SU-DHL-6 (cell line): Measurements from ENCODE around the gene COMMD8.

Experiments used
- H2AFZ ChIP-seq: fragments of 200-600 bp; sonication (generic); 2 replicates; pipeline ENCODE4 v1.6.1; 2014; ENCODE audit warnings: low read depth, mild to moderate bottlenecking, moderate library complexity, mixed read lengths, antibody characterized with exemption, low read length; ENCODE audit not compliant: severe bottlenecking
- H3F3A ChIP-seq: fragments of 200-600 bp; shearing (Covaris generic); 2 replicates; pipeline ENCODE4 v1.6.0; 2016; ENCODE audit warnings: antibody characterized with exemption, mild to moderate bottlenecking; ENCODE audit not compliant: insufficient read depth
- H3K27ac ChIP-seq: fragments of 200-600 bp; sonication (generic); 2 replicates; pipeline ENCODE4 v1.5.1; 2016; ENCODE audit warnings: low read depth, mild to moderate bottlenecking, low read length, moderate library complexity, mixed read lengths
- H3K27me3 ChIP-seq: fragments of 200-600 bp; sonication (generic), shearing (Covaris generic); 2 replicates; pipeline ENCODE4 v1.6.0; 2014; ENCODE audit warnings: mild to moderate bottlenecking, low read length
- H3K36me3 ChIP-seq: fragments of 200-600 bp; sonication (generic); 2 replicates; pipeline ENCODE4 v1.6.1; 2014; ENCODE audit warnings: mild to moderate bottlenecking, low read length, mixed read lengths
- H3K4me2 ChIP-seq: fragments of 300-600, 200-600 bp; shearing (Covaris generic), sonication (generic); 2 replicates; pipeline ENCODE4 v1.6.0; 2014; ENCODE audit warnings: low read length, low read depth, mild to moderate bottlenecking; ENCODE audit not compliant: poor library complexity, severe bottlenecking
- H3K4me3 ChIP-seq: fragments of 200-600 bp; sonication (generic); 2 replicates; pipeline ENCODE4 v1.5.1; 2014; ENCODE audit warnings: antibody characterized with exemption, low read length, mild to moderate bottlenecking, mixed read lengths; ENCODE audit not compliant: insufficient read depth, poor library complexity, severe bottlenecking
- H3K79me2 ChIP-seq: fragments of 200-600 bp; sonication (generic); 2 replicates; pipeline ENCODE4 v1.6.1; 2014; ENCODE audit warnings: mild to moderate bottlenecking, low read length, moderate library complexity; ENCODE audit not compliant: insufficient read depth
- H3K9ac ChIP-seq: fragments of 200-600 bp; sonication (generic); 2 replicates; pipeline ENCODE4 v1.7.0; 2014; ENCODE audit warnings: mild to moderate bottlenecking, low read length
- H3K9me2 ChIP-seq: fragments of 200-600 bp; sonication (generic); replicated peaks from 2 replicates; pipeline ENCODE4 v1.6.1; 2014; ENCODE audit warnings: low read length; ENCODE audit not compliant: insufficient read depth
- H3K9me3 ChIP-seq: fragments of 200-600 bp; sonication (generic); 2 replicates; pipeline ENCODE4 v1.6.1; 2014; ENCODE audit warnings: low read length, mixed read lengths; ENCODE audit not compliant: insufficient read depth
- H4K20me1 ChIP-seq: fragments of 200-600 bp; sonication (generic); 2 replicates; pipeline ENCODE4 v1.6.1; 2014; ENCODE audit warnings: low read depth, mild to moderate bottlenecking, antibody characterized with exemption, low read length, moderate library complexity, mixed read lengths
- EZH2phosphoT487 ChIP-seq: fragments of 200-600 bp; sonication (generic), shearing (Covaris generic); conservative IDR thresholded peaks from 2 replicates; pipeline ENCODE4 v1.6.1; 2018; ENCODE audit warnings: mild to moderate bottlenecking, antibody characterized with exemption, low read length, moderate library complexity, mixed read lengths
- TF ChIP-seq, protein P1 (sequence below): fragments of 200-600 bp; sonication (generic); IDR thresholded peaks from one replicate; pipeline ENCODE4 v1.5.1; 2017; ENCODE audit warnings: antibody characterized with exemption, mild to moderate bottlenecking, low read length, moderate library complexity; ENCODE audit not compliant: insufficient read depth, poor library complexity, severe bottlenecking

Gene COMMD8

DNA sequence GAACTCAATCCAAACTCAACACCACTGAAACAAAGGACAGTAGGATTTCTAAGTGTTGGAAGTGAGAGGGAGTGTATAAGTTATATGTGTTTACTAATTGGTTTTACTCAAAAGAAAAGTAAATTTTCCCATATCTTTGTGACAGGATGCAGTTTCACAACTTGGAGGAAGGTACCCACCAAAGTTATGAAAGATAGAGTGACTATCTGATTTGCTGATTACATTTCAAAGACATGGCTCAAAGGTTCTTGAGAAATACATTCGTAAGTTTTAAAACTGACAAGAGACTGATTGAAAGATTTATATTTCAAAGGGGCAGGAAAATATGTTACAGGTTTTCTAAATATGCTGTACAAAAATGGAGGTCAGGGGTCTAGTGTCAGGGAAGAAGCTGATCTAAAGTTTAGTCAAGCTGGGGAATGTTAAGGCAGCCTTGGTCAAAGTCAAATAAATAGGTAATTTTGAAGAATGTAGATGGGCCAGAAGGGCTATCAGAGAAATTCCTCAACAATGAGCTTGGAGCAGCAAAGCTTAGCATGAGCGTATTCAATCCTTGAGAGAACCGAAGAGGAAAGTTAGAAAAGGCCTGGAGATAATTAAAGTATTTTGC is 9.7 kb upstream of the COMMD8 start:
- no peaks in the 10 kb centered on the region for H3K36me3 ChIP-seq
- no peak overlapping the region for H3K4me2 ChIP-seq
- no peak overlapping the region for H2AFZ ChIP-seq
- no peak overlapping the region for H3K4me3 ChIP-seq
- TF ChIP-seq, protein P1, sequence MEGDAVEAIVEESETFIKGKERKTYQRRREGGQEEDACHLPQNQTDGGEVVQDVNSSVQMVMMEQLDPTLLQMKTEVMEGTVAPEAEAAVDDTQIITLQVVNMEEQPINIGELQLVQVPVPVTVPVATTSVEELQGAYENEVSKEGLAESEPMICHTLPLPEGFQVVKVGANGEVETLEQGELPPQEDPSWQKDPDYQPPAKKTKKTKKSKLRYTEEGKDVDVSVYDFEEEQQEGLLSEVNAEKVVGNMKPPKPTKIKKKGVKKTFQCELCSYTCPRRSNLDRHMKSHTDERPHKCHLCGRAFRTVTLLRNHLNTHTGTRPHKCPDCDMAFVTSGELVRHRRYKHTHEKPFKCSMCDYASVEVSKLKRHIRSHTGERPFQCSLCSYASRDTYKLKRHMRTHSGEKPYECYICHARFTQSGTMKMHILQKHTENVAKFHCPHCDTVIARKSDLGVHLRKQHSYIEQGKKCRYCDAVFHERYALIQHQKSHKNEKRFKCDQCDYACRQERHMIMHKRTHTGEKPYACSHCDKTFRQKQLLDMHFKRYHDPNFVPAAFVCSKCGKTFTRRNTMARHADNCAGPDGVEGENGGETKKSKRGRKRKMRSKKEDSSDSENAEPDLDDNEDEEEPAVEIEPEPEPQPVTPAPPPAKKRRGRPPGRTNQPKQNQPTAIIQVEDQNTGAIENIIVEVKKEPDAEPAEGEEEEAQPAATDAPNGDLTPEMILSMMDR, result no peak
- TF ChIP-seq EZH2phosphoT487, result no peak
- H3K9ac ChIP-seq, result no peak overlapping the region
- no peaks in the 10 kb centered on the region for H3K9me2 ChIP-seq
- H4K20me1 ChIP-seq, result no peaks in the 10 kb centered on the region
- H3F3A ChIP-seq, result no peaks in the 10 kb centered on the region
- H3K9me3 ChIP-seq, result no peaks in the 10 kb centered on the region
- H3K79me2 ChIP-seq, result no peaks in the 10 kb centered on the region
- no peaks in the 10 kb centered on the region for H3K27me3 ChIP-seq
- no peak overlapping the region for H3K27ac ChIP-seq

DNA sequence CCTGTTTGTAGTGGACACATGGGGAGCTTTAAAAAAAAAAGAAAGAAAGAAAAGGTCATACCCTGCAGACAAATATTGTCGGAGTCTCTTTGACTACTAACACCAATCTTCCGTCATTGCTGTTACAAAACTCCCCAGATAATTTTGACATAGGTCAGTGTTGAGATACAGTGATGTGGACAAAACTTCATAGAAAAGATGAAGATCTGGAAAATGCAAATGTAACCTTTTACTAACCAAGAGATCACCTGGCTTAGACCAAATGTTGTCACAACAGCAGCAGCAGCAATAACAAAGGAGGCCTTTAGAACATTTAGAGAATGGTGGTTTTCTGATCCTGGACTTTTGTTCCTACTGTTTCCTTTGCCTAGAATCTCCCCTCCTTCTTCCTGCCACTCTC is 8.1 kb upstream of the COMMD8 start:
- Histone ChIP-seq H3K9me3 (no peaks in the 10 kb centered on the region), H2AFZ (no peak overlapping the region), H3F3A (no peaks in the 10 kb centered on the region), H3K4me3 (no peak overlapping the region), H3K9me2 (no peaks in the 10 kb centered on the region), H3K79me2 (no peaks in the 10 kb centered on the region), H3K27ac (no peak overlapping the region), H3K27me3 (no peaks in the 10 kb centered on the region), H3K4me2 (no peak overlapping the region), H4K20me1 (no peaks in the 10 kb centered on the region), H3K9ac (no peak overlapping the region), H3K36me3 (no peaks in the 10 kb centered on the region)
- no peak for TF ChIP-seq EZH2phosphoT487
- TF ChIP-seq, protein P1, result no peak

DNA sequence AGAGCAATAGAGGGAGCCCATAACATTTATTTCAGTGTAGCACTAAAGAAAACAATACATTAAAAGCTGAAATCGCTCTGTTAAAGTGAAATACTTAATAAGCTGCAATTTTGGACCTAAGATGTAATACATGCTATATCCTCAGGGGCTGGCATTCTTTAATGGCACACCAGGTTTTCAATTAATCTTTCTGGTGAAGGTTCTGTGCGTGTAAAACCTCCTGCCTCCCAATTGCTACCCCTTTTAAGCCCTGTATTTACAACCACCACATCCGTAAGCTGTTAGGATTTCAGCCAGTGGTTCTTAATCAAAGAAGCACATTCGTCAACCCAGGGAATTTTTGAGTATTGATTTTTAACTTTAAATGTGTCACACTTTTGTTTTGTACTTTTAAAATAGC is 7.6 kb upstream of the COMMD8 start:
- no peaks in the 10 kb centered on the region for H3F3A ChIP-seq
- no peaks in the 10 kb centered on the region for H3K9me3 ChIP-seq
- H3K4me3 ChIP-seq, result no peak overlapping the region
- H3K36me3 ChIP-seq, result no peaks in the 10 kb centered on the region
- H3K9me2 ChIP-seq, result no peaks in the 10 kb centered on the region
- no peaks in the 10 kb centered on the region for H4K20me1 ChIP-seq
- no peak overlapping the region for H3K4me2 ChIP-seq
- H3K79me2 ChIP-seq, result no peaks in the 10 kb centered on the region
- H3K27ac ChIP-seq, result no peak overlapping the region
- H3K27me3 ChIP-seq, result no peaks in the 10 kb centered on the region
- TF ChIP-seq, protein P1, result no peak
- TF ChIP-seq EZH2phosphoT487, result no peak
- H3K9ac ChIP-seq, result no peak overlapping the region
- no peak overlapping the region for H2AFZ ChIP-seq
